Activated CD8-positive, alpha-beta memory T cell treated with anti-CD3 and anti-CD28 coated beads for 36 hours (primary cell): Measurements from ENCODE around the gene MLYCD. TPM values are rescaled to one million over a fixed set of nuclear protein-coding genes. Genes with fewer than 3 reads are reported as not detected.

Experiments used
- CTCF ChIA-PET: fragments of 350-600 bp; sonication (Branson Sonifier 250); formaldehyde crosslinking; loops from one replicate; lab custom pipeline; 2021; ENCODE audit warnings: antibody characterized with exemption; lab: Charles Lee
- POLR2A ChIA-PET: fragments of 350-600 bp; sonication (Branson Sonifier 250); formaldehyde crosslinking; loops from one replicate; lab custom pipeline; 2021; ENCODE audit warnings: antibody characterized with exemption; lab: Charles Lee
- total RNA-seq, 2 experiments: library from RNA; stranded (reverse); gene quantifications; one replicate each; pipeline ENCODE4 v1.2.3, GENCODE V29; 2021

MLYCD gene
- 1 to 10 TPM; 3.6 TPM for total RNA-seq

- ChIA-PET CTCF (interaction anchor here (0.9 kb wide), 1 partner anchor 57 kb away, joined by 3 read pairs; no protein-coding TSS in a partner anchor), POLR2A (interaction anchor here (1.2 kb wide), 1 partner anchor 218 kb away, joined by 3 read pairs; the partner anchor contains the start of gene MBTPS1)
Measured at GRCh38 chr16:83898463-83899271, at the start of gene MLYCD. Gene MLYCD (plus strand): TSS chr16:83899115. CDS start chr16:83899145, 30 bp downstream.

- ChIA-PET POLR2A (no interaction called here), CTCF (no interaction called here)
Measured at GRCh38 chr16:83849421-83849820, 49.5 kb upstream of the MLYCD start.

GRCh38 chr16:83850947-83851346 lies 48.0 kb upstream of the MLYCD start:
- CTCF ChIA-PET = no interaction called here
- POLR2A ChIA-PET = no interaction called here

GRCh38 chr16:83851473-83851872 lies 47.4 kb upstream of the MLYCD start:
- CTCF ChIA-PET = no interaction called here

GRCh38 chr16:83852774-83853173 lies 46.1 kb upstream of the MLYCD start:
- POLR2A ChIA-PET = no interaction called here
- CTCF ChIA-PET = no interaction called here

More at GRCh38 chr16:83851473-83851872, 47.4 kb upstream of the MLYCD start:
- POLR2A ChIA-PET = no interaction called here

GRCh38 chr16:83853834-83854233 lies 45.1 kb upstream of the MLYCD start:
- POLR2A ChIA-PET = no interaction called here

GRCh38 chr16:83854420-83854819 lies 44.5 kb upstream of the MLYCD start:
- POLR2A ChIA-PET = no interaction called here
- CTCF ChIA-PET = no interaction called here

More at GRCh38 chr16:83853834-83854233, 45.1 kb upstream of the MLYCD start:
- CTCF ChIA-PET = no interaction called here

- ChIA-PET POLR2A (no interaction called here), CTCF (no interaction called here)
Measured at GRCh38 chr16:83856792-83857191, 42.1 kb upstream of the MLYCD start.

- ChIA-PET CTCF (no interaction called here), POLR2A (no interaction called here)
Measured at GRCh38 chr16:83859265-83859664, 39.6 kb upstream of the MLYCD start.

GRCh38 chr16:83862661-83863060 lies 36.3 kb upstream of the MLYCD start:
- ChIA-PET POLR2A (no interaction called here), CTCF (no interaction called here)

- POLR2A ChIA-PET = no interaction called here
- CTCF ChIA-PET = no interaction called here
Measured at GRCh38 chr16:83863682-83864081, 35.2 kb upstream of the MLYCD start.

GRCh38 chr16:83870830-83871229 lies 28.1 kb upstream of the MLYCD start:
- POLR2A ChIA-PET = no interaction called here

GRCh38 chr16:83878838-83879237 lies 20.1 kb upstream of the MLYCD start:
- POLR2A ChIA-PET = no interaction called here
- CTCF ChIA-PET = no interaction called here

More at GRCh38 chr16:83870830-83871229, 28.1 kb upstream of the MLYCD start:
- CTCF ChIA-PET = no interaction called here

GRCh38 chr16:83882163-83882885 lies 16.6 kb upstream of the MLYCD start:
- ChIA-PET CTCF (no interaction called here), POLR2A (no interaction called here)

GRCh38 chr16:83886199-83886971 lies 12.5 kb upstream of the MLYCD start:
- CTCF ChIA-PET = no interaction called here
- POLR2A ChIA-PET = no interaction called here

GRCh38 chr16:83887080-83887479 lies 11.8 kb upstream of the MLYCD start:
- ChIA-PET POLR2A (no interaction called here), CTCF (no interaction called here)

GRCh38 chr16:83887564-83887963 lies 11.4 kb upstream of the MLYCD start:
- ChIA-PET POLR2A (no interaction called here), CTCF (no interaction called here)

- ChIA-PET POLR2A (no interaction called here), CTCF (interaction anchor here (0.6 kb wide), 1 partner anchor 43 kb away, joined by 4 read pairs; no protein-coding TSS in a partner anchor)
Measured at GRCh38 chr16:83888672-83889044, 10.3 kb upstream of the MLYCD start.

GRCh38 chr16:83890359-83890758 lies 8.6 kb upstream of the MLYCD start:
- POLR2A ChIA-PET = no interaction called here

GRCh38 chr16:83891742-83892141 lies 7.2 kb upstream of the MLYCD start:
- ChIA-PET CTCF (no interaction called here), POLR2A (no interaction called here)

More at GRCh38 chr16:83890359-83890758, 8.6 kb upstream of the MLYCD start:
- CTCF ChIA-PET = no interaction called here
